Kidney capillary endothelial cell (primary cell): ENCODE measurements around the gene U2AF1.
"Not testable (repeated sequence)": the region's sequence is repeated elsewhere in the genome, so short reads cannot be mapped to it uniquely, and the experiment has no call there.

Source experiments
- DNase-seq: peaks from one replicate; pipeline ENCODE4 v3.0.0-alpha.2; 2018; ENCODE audit warnings: low spot score

U2AF1 gene, protein sequence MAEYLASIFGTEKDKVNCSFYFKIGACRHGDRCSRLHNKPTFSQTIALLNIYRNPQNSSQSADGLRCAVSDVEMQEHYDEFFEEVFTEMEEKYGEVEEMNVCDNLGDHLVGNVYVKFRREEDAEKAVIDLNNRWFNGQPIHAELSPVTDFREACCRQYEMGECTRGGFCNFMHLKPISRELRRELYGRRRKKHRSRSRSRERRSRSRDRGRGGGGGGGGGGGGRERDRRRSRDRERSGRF

DNA sequence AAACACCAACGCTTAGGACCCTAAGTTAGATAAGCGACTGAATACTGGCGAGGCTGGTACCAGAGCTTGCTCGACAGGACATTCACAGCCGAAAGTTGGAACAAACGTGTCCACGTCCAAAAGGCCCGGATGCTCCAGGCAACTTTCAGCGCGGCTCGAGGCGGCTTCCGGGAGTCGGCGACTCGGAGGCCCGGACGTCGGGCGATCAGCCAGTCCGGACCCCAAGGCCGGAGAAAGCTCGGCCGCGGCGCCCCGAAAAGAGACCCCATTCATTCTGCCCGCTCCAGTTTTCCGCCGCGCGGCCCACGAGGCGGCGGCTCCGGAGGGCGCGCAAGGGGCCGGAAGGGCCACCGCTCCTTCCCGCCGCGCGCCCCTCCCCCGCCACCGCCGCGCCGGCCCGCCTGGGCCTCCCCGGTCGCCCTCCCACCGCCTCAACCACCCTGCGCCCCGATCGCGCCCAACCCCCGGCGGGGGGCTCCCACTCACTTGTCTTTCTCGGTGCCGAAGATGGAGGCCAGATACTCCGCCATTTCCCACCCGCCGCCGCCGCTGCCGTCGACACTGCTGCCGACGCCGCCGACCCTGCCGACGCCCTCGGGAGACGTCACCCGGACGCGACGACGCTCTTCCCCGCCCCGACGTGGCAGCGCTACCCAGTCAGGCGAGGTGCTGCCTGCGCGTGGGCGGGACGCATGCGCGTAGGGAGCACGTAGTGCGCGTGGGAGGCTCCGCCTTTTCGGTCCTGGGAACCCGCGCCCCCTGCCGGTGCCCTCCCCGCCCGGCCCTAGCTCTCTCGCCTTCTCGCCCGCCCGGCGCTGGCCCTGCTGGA, at the start of gene U2AF1:
Gene U2AF1, minus strand, starts transcription at position 606 of the 829 bp plus-strand sequence. Its CDS starts 76 bp downstream, at position 530.
- DNase-seq = not testable (repeated sequence)

DNA sequence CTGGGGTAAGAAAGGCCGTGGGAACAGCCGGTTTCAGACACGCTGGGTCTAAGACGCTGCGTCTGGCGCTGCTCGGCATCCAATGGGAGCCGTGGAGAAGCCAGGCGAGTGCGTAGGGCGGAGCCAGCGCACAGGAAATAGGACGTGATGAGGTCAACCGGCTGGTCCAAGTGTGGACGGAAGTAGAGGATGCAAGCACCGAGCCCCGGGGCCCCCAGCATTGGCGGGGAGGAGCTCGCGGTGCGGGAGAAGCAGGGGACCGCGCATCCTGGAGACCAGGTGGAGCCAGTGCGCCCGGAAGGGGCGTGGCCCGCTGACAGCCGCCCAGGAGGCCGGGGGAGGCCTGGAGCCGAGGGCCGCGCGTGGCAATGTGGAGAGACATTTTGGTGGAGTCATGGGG, 46.2 kb upstream of the U2AF1 start:
- not testable (repeated sequence) for DNase-seq

DNA sequence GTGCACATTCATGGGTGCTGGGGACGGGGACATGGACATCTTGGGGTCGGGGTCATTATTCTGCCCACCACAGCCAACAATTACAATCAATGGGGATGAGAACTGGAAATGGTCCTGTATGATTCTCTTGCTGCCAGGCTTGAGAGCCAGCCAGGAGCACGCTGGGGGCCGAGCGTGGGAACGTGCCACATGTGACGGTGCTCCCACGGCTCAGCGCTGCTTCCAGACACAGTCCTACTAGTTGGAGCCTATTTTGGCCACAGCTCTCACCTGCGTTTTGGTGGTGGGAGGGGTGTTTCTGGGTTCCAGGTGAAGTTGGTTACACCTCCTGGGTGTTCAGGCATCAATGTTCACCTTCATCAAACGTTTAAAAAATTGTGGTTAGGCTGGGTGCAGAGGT, 42.0 kb upstream of the U2AF1 start:
- DNase-seq = not testable (repeated sequence)

DNA sequence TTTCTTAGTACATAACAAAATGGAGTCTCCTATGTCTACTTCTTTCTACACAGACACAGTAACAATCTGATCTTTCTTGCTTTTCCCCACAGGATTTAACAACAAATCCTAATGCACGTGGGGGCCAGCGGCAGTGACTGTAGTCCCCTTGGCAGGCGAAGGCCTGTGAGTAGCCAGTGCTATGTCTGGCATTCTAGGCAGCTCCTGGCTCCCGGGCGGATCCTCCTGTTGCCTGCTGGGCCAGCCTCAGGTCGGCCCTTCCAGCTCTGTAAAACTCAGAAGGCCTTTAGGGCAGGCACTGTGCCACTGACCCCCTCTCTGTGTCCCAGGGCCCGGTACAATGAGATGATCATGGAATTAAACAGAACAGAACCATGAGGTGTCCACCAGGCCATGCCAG, 40.6 kb upstream of the U2AF1 start:
- DNase-seq = not testable (repeated sequence)

DNA sequence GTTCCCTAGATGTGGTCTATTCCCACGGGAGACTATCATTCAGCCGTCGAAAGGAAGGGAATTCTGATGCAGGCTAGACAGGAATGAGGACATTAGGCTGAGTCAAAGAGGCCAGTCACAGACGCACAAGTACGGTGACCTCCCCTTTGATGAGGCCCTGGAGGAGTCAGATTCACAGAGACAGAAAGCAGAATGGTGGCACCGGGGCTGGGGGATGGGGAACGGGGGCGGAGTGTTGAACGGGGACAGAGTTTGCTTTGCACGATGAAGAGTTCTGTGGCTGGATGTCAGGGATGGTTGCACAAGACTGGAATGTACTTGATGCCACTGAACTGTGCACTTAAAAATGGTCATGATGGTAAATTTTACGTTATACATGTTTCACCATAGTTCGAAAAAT, 39.3 kb upstream of the U2AF1 start:
- DNase-seq = not testable (repeated sequence)

DNA sequence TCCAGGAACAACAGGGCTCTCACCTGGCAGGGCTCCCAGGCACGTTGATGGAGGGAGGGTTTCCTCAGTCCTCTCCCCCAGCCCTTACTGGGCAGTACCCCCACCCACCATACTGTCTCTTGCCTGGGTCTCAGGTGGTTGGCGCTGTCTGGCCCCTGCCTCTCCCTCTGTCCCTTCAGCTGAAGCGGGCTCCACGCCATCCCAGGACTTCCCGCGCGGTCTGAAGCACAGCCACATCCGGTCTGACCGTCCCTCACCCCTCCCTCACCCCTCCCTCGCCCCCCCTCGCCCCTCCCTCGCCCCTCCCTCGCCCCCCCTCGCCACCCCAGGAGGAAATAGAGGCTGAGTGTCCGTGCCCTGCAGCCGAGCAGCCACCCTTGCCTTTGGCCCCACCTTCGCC, 34.0 kb upstream of the U2AF1 start:
- DNase-seq = not testable (repeated sequence)

DNA sequence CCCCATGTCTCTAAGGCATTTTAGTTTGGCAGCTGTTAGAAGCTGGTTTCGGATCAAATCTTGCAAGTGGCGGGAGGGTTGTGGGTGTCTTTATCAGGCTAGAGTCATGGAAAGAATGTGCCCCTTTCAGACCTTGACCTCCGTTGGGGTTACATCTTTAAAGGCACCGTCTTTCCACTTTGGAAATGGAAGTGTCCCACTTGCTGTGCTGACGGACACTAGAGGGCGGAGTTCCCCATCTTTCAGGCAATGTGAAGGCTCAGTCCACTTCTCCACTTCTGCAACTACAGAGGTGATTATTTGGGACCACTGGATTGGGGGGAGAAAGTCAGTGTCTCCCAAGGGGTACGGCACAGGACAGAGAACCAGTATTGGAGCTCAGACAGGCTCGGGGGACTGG, 31.6 kb upstream of the U2AF1 start:
- not testable (repeated sequence) for DNase-seq

DNA sequence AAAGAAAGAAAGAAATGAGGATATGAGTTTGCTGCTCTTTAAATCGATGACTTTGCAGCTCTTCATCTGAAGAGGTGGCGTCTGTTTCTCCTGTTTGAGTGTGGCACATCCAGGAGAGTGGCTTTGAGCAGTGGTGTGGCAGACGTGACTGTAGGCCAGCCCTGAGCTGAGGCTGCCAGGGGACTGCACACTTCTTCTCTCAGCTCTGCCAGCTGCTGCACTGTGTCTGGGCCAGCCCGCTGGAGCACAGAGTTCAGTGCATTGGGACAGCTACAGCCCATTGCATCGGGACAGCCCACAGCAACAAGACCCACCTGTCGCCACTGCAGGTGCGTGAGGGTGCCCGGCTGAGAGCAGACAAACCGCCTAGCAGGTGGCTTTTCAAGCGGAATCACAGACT, 27.1 kb upstream of the U2AF1 start:
- DNase-seq = not testable (repeated sequence)

DNA sequence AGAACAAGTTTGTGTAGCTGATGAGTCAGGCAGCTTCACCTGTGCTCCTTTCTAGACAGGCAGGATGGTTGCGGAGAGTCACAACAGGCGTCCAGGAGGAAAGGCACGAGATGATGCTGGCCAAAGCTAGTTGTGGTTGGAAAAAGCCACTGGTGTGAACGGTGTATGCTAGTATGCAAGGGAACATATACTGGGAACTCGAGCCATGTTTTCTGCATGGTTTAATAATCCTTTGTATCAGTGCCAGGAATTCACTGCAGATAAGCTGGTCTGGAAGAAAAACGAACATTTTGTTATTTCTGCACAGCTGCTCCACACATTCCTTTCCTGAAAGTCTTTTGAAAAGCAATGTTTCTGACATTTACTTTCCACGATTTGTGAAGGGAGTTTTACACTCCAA, 22.7 kb upstream of the U2AF1 start:
- not testable (repeated sequence) for DNase-seq

DNA sequence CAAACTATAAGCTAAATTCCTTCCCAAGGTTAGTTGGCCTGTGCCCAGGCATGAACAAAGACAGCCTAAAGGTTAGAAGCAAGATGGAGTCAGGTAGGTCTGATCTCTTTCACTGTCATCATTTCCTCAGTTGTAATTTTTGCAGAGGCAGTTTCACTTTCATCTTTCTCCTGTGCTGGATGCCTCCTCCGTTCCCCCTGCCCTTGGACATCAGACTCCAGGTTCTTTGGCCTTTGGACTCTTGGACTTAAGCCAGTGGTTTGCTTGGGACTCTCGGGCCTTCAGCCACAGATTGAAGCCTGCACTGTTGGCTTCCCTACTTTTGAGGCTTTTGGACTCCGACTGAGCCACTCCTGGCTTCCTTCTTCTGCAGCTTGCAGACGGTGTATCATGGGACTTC, 8.6 kb upstream of the U2AF1 start:
- not testable (repeated sequence) for DNase-seq

DNA sequence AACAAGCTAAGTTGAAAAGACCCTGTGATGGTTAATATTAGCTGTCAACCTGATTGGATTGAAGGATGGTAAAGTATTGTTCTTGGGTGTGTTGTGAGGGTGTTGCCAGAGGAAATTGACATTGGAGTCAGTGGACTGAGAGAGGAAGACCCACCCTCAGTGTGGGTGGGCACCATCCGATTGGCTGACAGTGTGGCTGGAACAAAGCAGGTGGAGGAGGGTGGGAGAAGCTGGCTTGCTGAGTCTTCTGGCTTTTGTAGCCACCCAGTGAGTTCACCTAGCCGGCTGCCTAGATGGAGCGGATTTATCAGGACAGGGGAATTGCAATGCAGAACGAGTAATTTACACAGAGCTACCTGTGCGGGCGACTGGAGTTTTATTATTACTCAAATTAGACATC, 7.1 kb upstream of the U2AF1 start:
- DNase-seq = not testable (repeated sequence)

DNA sequence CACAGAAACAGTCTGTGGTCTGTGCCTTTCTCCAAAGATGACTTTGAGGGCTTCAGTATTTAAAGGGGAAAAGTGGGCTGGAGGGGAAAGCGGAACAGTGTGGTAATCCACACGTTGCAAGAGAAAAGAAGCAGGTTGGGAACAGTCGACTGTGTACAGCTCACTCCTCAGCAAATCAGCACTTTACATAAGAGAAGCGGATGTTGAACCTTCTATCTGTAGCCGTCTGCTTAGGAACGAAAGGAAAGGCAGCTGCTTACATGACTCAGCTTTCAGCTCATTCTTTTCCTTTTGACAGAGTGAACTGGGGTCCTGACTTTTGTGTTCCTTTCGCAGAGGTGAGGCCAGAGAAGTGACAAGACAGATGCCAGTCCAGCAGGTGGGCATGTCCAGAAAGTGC, 1.6 kb upstream of the U2AF1 start:
- not testable (repeated sequence) for DNase-seq

DNA sequence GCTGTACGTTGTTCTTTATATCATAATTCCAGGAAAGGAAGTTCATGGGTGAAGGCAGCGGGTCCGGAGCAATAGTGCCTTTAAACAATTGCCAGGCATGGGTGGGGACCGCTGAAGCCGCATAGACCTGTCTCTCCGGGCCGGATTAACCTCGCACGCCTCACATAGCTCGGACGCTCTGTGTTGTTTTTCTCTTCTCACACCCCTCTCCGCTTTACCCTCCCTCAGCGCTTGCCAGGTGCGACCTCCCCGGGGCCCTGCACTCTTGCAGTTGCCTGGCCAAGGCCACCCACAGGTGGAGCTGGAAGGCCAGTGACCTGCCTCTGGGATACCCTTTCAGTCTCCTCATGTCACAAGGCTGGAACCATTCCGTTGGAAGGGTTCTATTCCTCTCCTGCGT, 807 bp upstream of the U2AF1 start:
- DNase-seq = not testable (repeated sequence)

DNA sequence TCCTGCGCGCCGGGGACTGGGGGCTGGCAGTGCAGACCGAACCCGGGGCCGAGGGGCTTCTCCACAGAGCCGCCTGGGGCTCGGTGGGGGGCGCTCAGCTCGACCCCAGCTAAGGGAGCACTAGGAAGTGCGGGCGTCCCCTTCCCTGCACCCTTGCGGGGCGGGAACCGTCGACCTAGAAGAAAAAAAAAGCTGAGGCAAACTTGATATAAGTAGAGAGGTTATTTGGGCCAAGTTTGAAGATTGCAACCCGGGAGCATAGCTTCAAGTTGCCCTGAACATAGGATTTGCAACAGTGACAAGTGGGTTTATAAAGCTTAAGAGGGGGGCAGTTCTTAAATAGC, 396 bp upstream of the U2AF1 start:
- DNase-seq = not testable (repeated sequence)

DNA sequence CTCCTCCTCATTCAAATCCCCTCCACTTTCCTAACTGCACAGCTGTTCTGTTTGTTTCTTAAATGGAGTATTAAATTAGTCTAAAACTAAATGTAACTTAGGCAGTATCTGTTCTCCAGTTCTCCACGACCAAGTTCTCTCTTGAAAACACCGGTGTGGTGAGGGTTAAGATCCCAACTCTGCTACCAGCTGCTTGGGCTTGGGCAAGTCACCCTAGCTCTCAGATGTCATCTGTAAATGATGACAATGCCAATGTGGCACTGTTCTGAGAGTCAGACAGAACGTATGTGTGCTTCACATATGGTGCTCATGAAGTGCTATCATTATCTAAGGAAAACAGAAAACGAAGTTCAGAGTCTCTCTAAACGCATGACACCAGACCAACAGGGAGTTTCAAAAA, 2.7 kb downstream of the U2AF1 start:
- not testable (repeated sequence) for DNase-seq

DNA sequence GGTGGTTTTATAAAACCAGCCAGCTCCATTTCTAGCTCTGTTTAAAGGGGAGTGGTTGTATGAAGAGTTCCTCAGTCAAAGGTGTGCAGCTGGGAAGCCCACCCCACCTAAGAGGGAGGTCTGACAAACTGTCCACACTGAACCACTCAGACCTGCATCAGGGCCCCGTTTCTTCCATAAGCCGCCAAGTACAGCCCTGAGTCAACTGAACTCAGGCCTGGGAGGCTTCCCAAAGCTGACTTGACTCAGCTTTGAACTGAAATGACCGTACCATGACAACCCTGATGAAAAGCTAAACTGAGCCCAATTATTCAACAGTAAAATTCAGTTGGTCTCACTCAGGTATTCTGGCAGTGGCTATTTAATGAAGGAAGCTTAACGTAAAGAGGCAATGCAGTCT, 5.1 kb downstream of the U2AF1 start:
- DNase-seq = not testable (repeated sequence)

DNA sequence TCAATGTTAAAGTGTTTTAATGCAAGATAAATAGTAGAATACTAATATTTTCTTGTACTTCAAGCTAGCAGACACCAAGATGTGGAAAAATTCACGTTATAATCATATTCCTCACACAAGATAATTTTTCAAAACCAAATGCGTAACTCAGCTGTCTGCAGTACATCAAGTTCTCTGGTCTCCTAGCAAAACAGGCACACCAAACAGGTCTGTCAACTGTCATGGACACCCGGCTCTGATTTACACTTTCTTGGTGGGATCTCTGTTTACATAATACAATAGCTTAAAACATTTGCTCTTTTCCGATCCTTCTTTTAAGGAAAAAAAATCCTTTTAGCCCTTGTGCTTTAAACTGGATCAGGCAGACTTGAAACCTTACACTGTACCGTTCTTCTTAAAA, 5.7 kb downstream of the U2AF1 start:
- DNase-seq = not testable (repeated sequence)

DNA sequence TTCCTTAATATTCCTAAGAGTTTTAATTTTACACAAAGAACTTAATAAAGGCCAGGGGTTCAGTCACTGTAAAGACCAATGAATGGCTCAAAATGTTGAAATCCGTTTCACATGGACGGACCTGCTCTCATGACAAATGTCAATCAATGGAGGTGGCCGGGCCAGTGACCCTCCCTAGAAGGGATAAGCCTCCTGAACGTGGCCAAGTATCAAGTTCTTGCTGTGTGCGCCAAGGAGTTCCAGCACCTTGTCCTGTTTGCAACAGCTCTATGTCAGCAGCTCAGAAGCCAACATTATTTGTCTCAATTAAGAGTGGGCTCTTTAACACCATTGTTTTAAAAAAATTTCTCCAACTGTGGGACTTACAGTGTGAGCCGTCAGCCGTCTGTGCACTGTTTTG, 6.4 kb downstream of the U2AF1 start:
- not testable (repeated sequence) for DNase-seq

DNA sequence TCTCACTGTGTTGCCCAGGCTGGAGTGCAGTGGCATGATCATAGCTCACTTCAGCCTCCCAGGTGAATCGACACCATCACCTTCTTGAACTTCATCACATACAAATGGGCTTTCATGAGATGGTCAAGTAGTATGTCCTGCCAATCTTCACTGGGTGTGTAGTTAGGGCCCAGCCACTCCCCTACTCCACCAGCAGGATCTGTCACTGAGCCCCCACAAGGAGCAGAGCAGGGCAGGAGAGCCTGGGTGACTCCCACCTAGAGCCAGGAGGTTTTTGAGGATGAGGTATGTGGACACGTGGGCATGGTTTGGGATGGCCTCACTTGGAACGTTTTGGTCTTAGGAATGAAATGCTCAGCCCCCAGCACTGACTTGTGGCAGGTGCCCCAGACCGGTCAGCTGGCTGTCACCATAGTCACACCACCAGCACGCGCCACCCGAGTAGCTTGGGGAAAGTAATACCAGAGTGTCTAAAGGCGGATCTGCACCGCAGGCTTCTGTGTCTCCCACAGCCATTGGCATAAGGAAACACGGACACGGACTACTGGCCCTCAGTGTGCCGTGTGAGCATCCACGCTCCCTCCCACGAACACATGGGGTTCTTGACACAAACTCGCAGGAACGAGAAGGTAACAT, 15.3 kb downstream of the U2AF1 start:
- not testable (repeated sequence) for DNase-seq

DNA sequence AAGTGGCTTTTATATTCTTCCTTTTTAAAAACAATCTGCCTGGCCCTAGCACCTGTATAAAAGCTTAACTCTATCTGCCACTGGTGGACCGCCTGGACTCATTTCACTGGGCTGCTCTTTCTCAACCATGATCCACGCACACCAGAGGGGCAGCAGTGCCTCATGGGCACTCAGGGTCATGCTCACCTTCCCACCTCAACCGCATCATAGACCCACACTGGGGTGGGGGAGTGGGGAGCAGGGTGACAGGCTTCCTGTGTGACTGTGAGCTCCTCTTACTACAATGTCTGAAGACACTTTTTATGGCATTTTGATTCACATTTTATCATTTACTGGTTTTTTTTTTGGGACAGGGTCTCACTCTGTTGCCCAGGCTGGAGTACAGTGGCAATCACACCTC, 16.4 kb downstream of the U2AF1 start:
- not testable (repeated sequence) for DNase-seq

DNA sequence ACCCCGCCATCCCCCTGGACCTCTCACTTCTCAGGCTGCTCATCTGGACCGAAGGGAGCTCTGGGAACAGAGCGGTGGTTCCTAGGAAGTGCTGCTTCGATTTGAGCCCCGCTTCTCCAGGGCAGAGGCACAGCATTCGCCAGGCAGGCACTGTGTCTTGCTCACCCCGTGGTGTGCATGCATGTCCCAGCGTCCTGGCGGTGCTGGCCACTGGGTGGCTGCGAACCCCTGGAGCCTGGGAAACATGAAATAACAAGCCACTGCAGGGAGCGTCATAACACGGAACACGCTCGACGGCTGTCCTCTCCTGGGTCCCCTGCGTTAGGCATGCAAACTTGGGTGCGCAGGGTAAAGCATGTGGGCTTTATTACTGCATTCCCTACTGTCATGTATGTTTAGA, 17.9 kb downstream of the U2AF1 start:
- DNase-seq = not testable (repeated sequence)

DNA sequence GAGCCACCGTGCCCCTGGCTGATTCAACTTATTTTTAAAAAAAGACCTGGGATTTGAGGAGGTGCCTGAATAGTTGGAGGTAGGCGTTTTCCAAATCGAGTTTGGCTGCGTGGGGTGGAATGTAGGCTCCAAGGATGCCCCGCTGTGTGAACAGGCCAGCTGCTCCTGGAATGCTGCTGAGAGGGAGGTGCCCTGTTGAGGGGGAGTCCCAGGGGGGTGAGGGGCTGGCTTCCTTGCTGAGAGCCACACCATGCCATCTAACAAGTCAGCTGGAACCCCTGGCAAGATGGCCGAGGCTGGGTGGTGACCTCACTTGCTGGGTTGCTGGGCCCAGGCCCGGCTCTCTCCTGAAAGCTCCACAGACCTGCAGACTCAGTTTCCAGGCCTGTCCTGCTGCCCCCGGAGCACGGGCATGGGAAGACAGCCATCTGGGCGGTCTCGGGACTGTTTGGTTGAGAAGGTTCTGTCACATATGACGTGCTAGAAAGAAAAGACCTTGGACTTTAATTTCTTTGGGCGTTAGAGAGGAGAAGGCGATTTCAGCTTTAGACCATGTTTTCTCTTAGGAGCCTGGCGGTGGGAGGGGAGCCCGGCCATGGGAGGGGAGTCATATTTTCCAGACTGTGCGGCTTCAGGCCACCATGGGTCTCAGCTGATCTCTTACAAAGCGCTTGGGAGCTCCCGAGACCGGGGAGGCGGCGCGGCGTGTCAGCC, 24.6 kb downstream of the U2AF1 start:
- not testable (repeated sequence) for DNase-seq
